Adrenal gland (tissue), 5 donors: ENCODE measurements around the gene RNF145.

ENCODE experiments used
- CTCF ChIP-seq, 6 experiments: fragments of 450-650 bp in 4 of 6; fragments of 200-600 bp in 2 of 6; sonication (generic) in 1 of 6; IDR thresholded peaks; 1 replicate in 5 of 6; 2 replicates in 1 of 6; pipeline versions ENCODE4 v1.5.1 to v1.8.0; 2016 to 2021; ENCODE audit warnings: antibody characterized with exemption in 6 of 6, mild to moderate bottlenecking in 2 of 6, moderate library complexity in 1 of 6
- POLR2A ChIP-seq, 2 donors: fragments of 450-650 bp; IDR thresholded peaks; one replicate each; pipeline ENCODE4 v1.6.1; 2017; ENCODE audit warnings: antibody characterized with exemption in 2 of 2, mild to moderate bottlenecking in 2 of 2, moderate library complexity in 1 of 2
- donor health status: DM: no; HTN: no; CAD: no.

GRCh38 chr5:159179529-159180305 lies 29.6 kb downstream of the RNF145 start:
- TF ChIP-seq POLR2A (IDR thresholded peaks at IDR 0.05) (no peak), CTCF (IDR thresholded peaks at IDR 0.05) (no peak)
